Peyer's patch (tissue), 4 donors: ENCODE data around the gene HTATSF1. TPM values are rescaled to one million over a fixed set of nuclear protein-coding genes. Genes with fewer than 3 reads are reported as not detected.

Experiments
- DNase-seq, 3 donors: peaks; one replicate each; pipeline ENCODE4 v3.0.0-alpha.2; 2017 to 2019
- H3K27ac ChIP-seq, 4 donors: fragments of 200-600 bp; sonication (generic); one replicate each; pipeline ENCODE4 v1.5.1; 2016 to 2019
- H3K27me3 ChIP-seq, 2 donors: fragments of 200-600 bp; sonication (generic); one replicate each; pipeline ENCODE4 v1.5.1; 2019
- H3K36me3 ChIP-seq, 3 donors: fragments of 200-600 bp; sonication (generic); one replicate each; pipeline ENCODE4 v1.5.1; 2016 to 2019
- H3K4me1 ChIP-seq, 4 donors: fragments of 200-600 bp; sonication (generic); one replicate each; pipeline ENCODE4 v1.5.1; 2016 to 2019
- H3K4me3 ChIP-seq, 4 donors: fragments of 200-600 bp; sonication (generic); 1 replicate in 3 of 4; 2 replicates in 1 of 4; pipeline ENCODE4 v1.5.1; 2016 to 2019; ENCODE audit warnings: mild to moderate bottlenecking in 1 of 4
- H3K9me3 ChIP-seq, 4 donors: fragments of 200-600 bp; sonication (generic); one replicate each; pipeline ENCODE4 v1.5.1; 2016 to 2019; ENCODE audit warnings: mild to moderate bottlenecking in 1 of 4
- POLR2A ChIP-seq, 2 donors: fragments of 450-650 bp; IDR thresholded peaks; one replicate each; pipeline ENCODE4 v1.5.1; 2017; ENCODE audit warnings: antibody characterized with exemption in 2 of 2, mild to moderate bottlenecking in 2 of 2, moderate library complexity in 2 of 2
- total RNA-seq, 4 donors: library from RNA; depleted of rRNA; stranded (reverse); fragments of >200 nt; gene quantifications; one replicate each; pipeline ENCODE4 v1.1.0, GENCODE V29; 2016
- TF ChIP-seq, protein P1 (sequence below), 6 experiments: fragments of 450-650 bp in 4 of 6; fragments of 200-600 bp in 2 of 6; sonication (generic) in 1 of 6; IDR thresholded peaks; one replicate each; pipeline ENCODE4 v1.5.1; 2017 to 2019; ENCODE audit warnings: antibody characterized with exemption in 6 of 6, mild to moderate bottlenecking in 3 of 6, moderate library complexity in 1 of 6

Gene HTATSF1
- total RNA-seq, 4 donors from 2014 or later, result 25.9 to 45.4 (median 27.9) TPM

GRCh38 chrX:136540226-136540625, 42.8 kb downstream of the HTATSF1 start:
- Histone ChIP-seq H3K4me1 (no peaks in the 10 kb centered on the region), H3K9me3 (no peaks in the 10 kb centered on the region), H3K36me3 (no peaks in the 10 kb centered on the region), H3K27me3 (no peaks in the 10 kb centered on the region), H3K27ac (no peak overlapping the region), H3K4me3 (no peak overlapping the region)
- TF ChIP-seq, protein P1, sequence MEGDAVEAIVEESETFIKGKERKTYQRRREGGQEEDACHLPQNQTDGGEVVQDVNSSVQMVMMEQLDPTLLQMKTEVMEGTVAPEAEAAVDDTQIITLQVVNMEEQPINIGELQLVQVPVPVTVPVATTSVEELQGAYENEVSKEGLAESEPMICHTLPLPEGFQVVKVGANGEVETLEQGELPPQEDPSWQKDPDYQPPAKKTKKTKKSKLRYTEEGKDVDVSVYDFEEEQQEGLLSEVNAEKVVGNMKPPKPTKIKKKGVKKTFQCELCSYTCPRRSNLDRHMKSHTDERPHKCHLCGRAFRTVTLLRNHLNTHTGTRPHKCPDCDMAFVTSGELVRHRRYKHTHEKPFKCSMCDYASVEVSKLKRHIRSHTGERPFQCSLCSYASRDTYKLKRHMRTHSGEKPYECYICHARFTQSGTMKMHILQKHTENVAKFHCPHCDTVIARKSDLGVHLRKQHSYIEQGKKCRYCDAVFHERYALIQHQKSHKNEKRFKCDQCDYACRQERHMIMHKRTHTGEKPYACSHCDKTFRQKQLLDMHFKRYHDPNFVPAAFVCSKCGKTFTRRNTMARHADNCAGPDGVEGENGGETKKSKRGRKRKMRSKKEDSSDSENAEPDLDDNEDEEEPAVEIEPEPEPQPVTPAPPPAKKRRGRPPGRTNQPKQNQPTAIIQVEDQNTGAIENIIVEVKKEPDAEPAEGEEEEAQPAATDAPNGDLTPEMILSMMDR (IDR thresholded peaks at IDR 0.05), result no peak
- no peak for TF ChIP-seq POLR2A (IDR thresholded peaks at IDR 0.05)
- no peak for DNase-seq

DNA sequence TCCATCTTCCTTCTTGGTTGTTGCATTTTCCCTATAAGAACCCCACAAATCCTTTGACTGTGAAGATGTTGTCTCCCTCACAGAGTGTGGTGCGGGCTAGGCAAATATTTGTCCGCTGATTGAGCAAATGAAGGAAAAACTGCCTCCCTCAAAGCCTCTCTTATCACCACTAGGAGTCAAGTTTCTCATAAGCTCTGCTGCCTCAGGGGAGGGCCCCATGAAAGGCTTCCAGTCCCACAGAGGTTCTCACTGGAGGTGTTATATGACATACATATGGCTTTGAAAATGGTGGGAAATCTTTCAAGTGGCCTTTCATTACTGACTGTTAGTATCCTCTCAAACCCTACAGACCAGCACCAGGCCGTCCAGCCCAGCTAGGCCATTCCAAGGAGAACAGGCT, 43.9 kb downstream of the HTATSF1 start:
- H3K4me1 ChIP-seq, result no peaks in the 10 kb centered on the region
- no peaks in the 10 kb centered on the region for H3K36me3 ChIP-seq
- TF ChIP-seq, protein P1 (IDR thresholded peaks at IDR 0.05), result no peak
- TF ChIP-seq POLR2A (IDR thresholded peaks at IDR 0.05), result no peak
- H3K4me3 ChIP-seq, result no peak overlapping the region
- DNase-seq, result no peak
- H3K27ac ChIP-seq, result no peak overlapping the region
- no peaks in the 10 kb centered on the region for H3K9me3 ChIP-seq
- H3K27me3 ChIP-seq, result no peaks in the 10 kb centered on the region

- TF ChIP-seq, protein P1 (IDR thresholded peaks at IDR 0.05), result no peak
- TF ChIP-seq POLR2A (IDR thresholded peaks at IDR 0.05), result no peak
- no peak overlapping the region for H3K4me3 ChIP-seq
- no peaks in the 10 kb centered on the region for H3K36me3 ChIP-seq
- no peak overlapping the region for H3K27ac ChIP-seq
- no peaks in the 10 kb centered on the region for H3K27me3 ChIP-seq
- no peak for DNase-seq
- H3K9me3 ChIP-seq, result no peaks in the 10 kb centered on the region
- no peaks in the 10 kb centered on the region for H3K4me1 ChIP-seq
These were observed 44.9 kb downstream of the HTATSF1 start for GRCh38 chrX:136542281-136542680.

GRCh38 chrX:136546371-136546781, 49.0 kb downstream of the HTATSF1 start:
- Histone ChIP-seq H3K27me3 (no peaks in the 10 kb centered on the region), H3K4me1 (no peaks in the 10 kb centered on the region), H3K4me3 (no peak overlapping the region), H3K9me3 (no peaks in the 10 kb centered on the region), H3K36me3 (no peaks in the 10 kb centered on the region), H3K27ac (no peak overlapping the region)
- DNase-seq, result no peak
- TF ChIP-seq, protein P1 (IDR thresholded peaks at IDR 0.05), result no peak

DNA sequence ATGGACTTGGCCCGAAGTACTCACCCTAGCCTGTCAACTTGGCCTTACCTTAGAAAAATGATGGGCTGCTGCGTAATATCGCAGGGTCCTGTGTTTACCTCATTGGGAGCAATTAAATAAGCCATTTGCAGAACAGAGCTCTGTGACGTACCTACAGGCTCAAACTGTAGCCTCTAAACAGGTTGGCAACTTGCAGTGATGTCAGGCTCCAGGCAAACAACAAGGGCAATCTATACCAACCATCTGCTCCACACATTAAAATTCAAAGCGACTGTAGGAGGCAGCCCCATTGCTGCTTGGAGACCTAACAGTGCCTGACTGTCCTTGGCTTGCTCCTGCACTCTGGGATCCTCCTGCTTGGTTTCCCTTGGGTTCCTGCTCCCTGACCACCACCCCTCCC, 51.8 kb downstream of the HTATSF1 start:
- no peak for TF ChIP-seq POLR2A (IDR thresholded peaks at IDR 0.05)
- TF ChIP-seq, protein P1 (IDR thresholded peaks at IDR 0.05), result no peak
- Histone ChIP-seq H3K4me3 (no peak overlapping the region), H3K27me3 (no peaks in the 10 kb centered on the region), H3K36me3 (no peaks in the 10 kb centered on the region), H3K9me3 (no peaks in the 10 kb centered on the region), H3K27ac (no peak overlapping the region), H3K4me1 (no peaks in the 10 kb centered on the region)
- DNase-seq, result no peak

GRCh38 chrX:136551410-136551809, 54.0 kb downstream of the HTATSF1 start:
- H3K9me3 ChIP-seq, result no peaks in the 10 kb centered on the region
- no peak overlapping the region for H3K4me3 ChIP-seq
- DNase-seq, result no peak
- H3K4me1 ChIP-seq, result no peaks in the 10 kb centered on the region
- TF ChIP-seq, protein P1 (IDR thresholded peaks at IDR 0.05), result no peak
- TF ChIP-seq POLR2A (IDR thresholded peaks at IDR 0.05), result no peak
- no peaks in the 10 kb centered on the region for H3K36me3 ChIP-seq
- H3K27me3 ChIP-seq, result no peaks in the 10 kb centered on the region
- H3K27ac ChIP-seq, result no peak overlapping the region
